SK-N-SH (cell line): ENCODE data around the gene MRPS5. TPM values are rescaled to one million over a fixed set of nuclear protein-coding genes. Genes with fewer than 3 reads are reported as not detected.

Experiments
- CTCF ChIA-PET: fragments of 300-600, 350-600 bp; formaldehyde crosslinking; extraction: SDS; loops from one replicate; lab custom pipeline; 2021; lab: Yijun Ruan, JAX
- POLR2A ChIA-PET: fragments of 350-600 bp; sonication (Branson Sonifier 250); formaldehyde crosslinking; extraction: SDS; loops from one replicate; lab custom pipeline; 2020; ENCODE audit warnings: antibody characterized with exemption, inconsistent platforms; lab: Yijun Ruan, JAX
- DNase-seq: peaks from one replicate; pipeline ENCODE4 v3.0.0; 2012
- H2AFZ ChIP-seq: fragments of 200-600 bp; sonication (generic); 2 replicates; pipeline ENCODE4 v1.8.1; 2016; ENCODE audit warnings: antibody characterized with exemption, mild to moderate bottlenecking, low read depth
- H3F3A ChIP-seq: fragments of 200-600 bp; sonication (generic); replicated peaks from 2 replicates; pipeline ENCODE3; 2016; ENCODE audit warnings: antibody characterized with exemption, mild to moderate bottlenecking; ENCODE audit not compliant: insufficient read depth
- H3K27ac ChIP-seq, 2 experiments: fragments of 200-500 bp in 1 of 2; fragments of 200-600 bp in 1 of 2; sonication (Bioruptor generic) in 1 of 2; sonication (generic), shearing (Covaris generic) in 1 of 2; 2 replicates each; pipeline versions ENCODE4 v1.5.1 to v1.6.1; 2014 to 2016; ENCODE audit warnings: low read depth in 2 of 2, inconsistent platforms in 1 of 2, low read length in 1 of 2, mild to moderate bottlenecking in 1 of 2, mixed read lengths in 1 of 2
- H3K27me3 ChIP-seq: fragments of 200-600 bp; sonication (generic), shearing (Covaris generic); 2 replicates; pipeline ENCODE4 v1.6.1; 2016; ENCODE audit warnings: mixed run types; ENCODE audit not compliant: insufficient read depth
- H3K36me3 ChIP-seq, 2 experiments: fragments of 200-500 bp in 1 of 2; fragments of 200-600 bp in 1 of 2; sonication (Bioruptor generic) in 1 of 2; sonication (generic) in 1 of 2; replicated peaks in 1 of 2; 2 replicates each; pipeline versions ENCODE3 to v1.5.1; 2014 to 2016; ENCODE audit warnings: low read length in 1 of 2, mild to moderate bottlenecking in 1 of 2; ENCODE audit not compliant: insufficient read depth in 2 of 2, control insufficient read depth in 1 of 2
- H3K4me1 ChIP-seq, 2 experiments: fragments of 200-500 bp in 1 of 2; fragments of 200-600 bp in 1 of 2; sonication (Bioruptor generic) in 1 of 2; sonication (generic), shearing (Covaris generic) in 1 of 2; 2 replicates each; pipeline versions ENCODE4 v1.5.1 to v1.6.1; 2014 to 2016; ENCODE audit warnings: low read depth in 1 of 2, low read length in 1 of 2, mixed run types in 1 of 2; ENCODE audit not compliant: insufficient read depth in 2 of 2, control insufficient read depth in 1 of 2
- H3K4me2 ChIP-seq: fragments of 200-600 bp; sonication (generic), shearing (Covaris generic); 2 replicates; pipeline ENCODE4 v1.6.1; 2017; ENCODE audit warnings: mixed run types
- H3K4me3 ChIP-seq, 2 experiments: fragments of 200-500 bp in 1 of 2; fragments of 200-600 bp in 1 of 2; sonication (Bioruptor generic) in 1 of 2; sonication (generic), shearing (Covaris generic) in 1 of 2; 2 replicates each; pipeline versions ENCODE4 v1.5.1 to v1.8.1; 2014 to 2016; ENCODE audit warnings: low read depth in 2 of 2, inconsistent platforms in 1 of 2, low read length in 1 of 2, mild to moderate bottlenecking in 1 of 2, mixed read lengths in 1 of 2, moderate library complexity in 1 of 2
- H3K79me2 ChIP-seq: fragments of 200-600 bp; sonication (generic); 2 replicates; pipeline ENCODE4 v1.8.1; 2017; ENCODE audit warnings: mild to moderate bottlenecking; ENCODE audit not compliant: insufficient read depth
- H3K9ac ChIP-seq: fragments of 200-600 bp; sonication (generic); 2 replicates; pipeline ENCODE4 v1.6.1; 2017; ENCODE audit warnings: mixed run types
- H3K9me2 ChIP-seq: fragments of 200-600 bp; sonication (generic); 2 replicates; pipeline ENCODE4 v1.6.1; 2017; ENCODE audit warnings: mixed run types
- H3K9me3 ChIP-seq: fragments of 200-600 bp; sonication (generic); 2 replicates; pipeline ENCODE4 v1.6.1; 2017; ENCODE audit warnings: mixed run types, mild to moderate bottlenecking, moderate library complexity
- H4K20me1 ChIP-seq: fragments of 200-600 bp; sonication (generic); 2 replicates; pipeline ENCODE4 v1.6.1; 2017; ENCODE audit warnings: mild to moderate bottlenecking, mixed run types; ENCODE audit not compliant: insufficient read depth
- CHD2 ChIP-seq: fragments of 150-350 bp; IDR thresholded peaks from 2 replicates; pipeline ENCODE4 v1.6.1; 2018; ENCODE audit warnings: low read length; ENCODE audit not compliant: partially characterized antibody
- CTCF ChIP-seq: fragments of 200-600 bp; sonication (generic); IDR thresholded peaks from 2 replicates; pipeline ENCODE4 v1.6.1; 2017; ENCODE audit warnings: antibody characterized with exemption, mild to moderate bottlenecking, moderate library complexity
- ELF1 ChIP-seq: IDR thresholded peaks from 2 replicates; pipeline ENCODE4 v1.4.0; 2012
- FOSL2 ChIP-seq: IDR thresholded peaks from 2 replicates; pipeline ENCODE4 v1.4.0; 2012; ENCODE audit warnings: low read depth, mild to moderate bottlenecking, moderate library complexity, borderline replicate concordance
- FOXM1 ChIP-seq: IDR thresholded peaks from 2 replicates; pipeline ENCODE4 v1.4.0; 2012; ENCODE audit warnings: low read depth, mild to moderate bottlenecking
- IRF3 ChIP-seq: fragments of 150-350 bp; IDR thresholded peaks from 2 replicates; pipeline ENCODE4 v1.6.1; 2016; ENCODE audit warnings: mild to moderate bottlenecking, low read depth, low read length
- MAX ChIP-seq: IDR thresholded peaks from 2 replicates; pipeline ENCODE4 v1.4.0; 2012; ENCODE audit warnings: low read depth
- NRF1 ChIP-seq: IDR thresholded peaks from 2 replicates; pipeline ENCODE4 v1.6.1; 2012; ENCODE audit warnings: low read depth, mild to moderate bottlenecking, low read length
- REST ChIP-seq: IDR thresholded peaks from 2 replicates; pipeline ENCODE4 v1.6.1; 2012; ENCODE audit warnings: mild to moderate bottlenecking, low read depth, low read length, moderate library complexity
- RFX5 ChIP-seq: IDR thresholded peaks from 2 replicates; pipeline ENCODE4 v1.6.1; 2012; ENCODE audit warnings: mild to moderate bottlenecking, improper control_type of control experiment, low read length
- TEAD4 ChIP-seq: IDR thresholded peaks from 2 replicates; pipeline ENCODE4 v1.4.0; 2012; ENCODE audit warnings: mild to moderate bottlenecking, borderline replicate concordance; ENCODE audit not compliant: insufficient read depth
- YY1 ChIP-seq: IDR thresholded peaks from 2 replicates; pipeline ENCODE4 v1.4.0; 2012; ENCODE audit warnings: low read depth, mild to moderate bottlenecking
- WGBS: methylation state at CpG from one replicate; pipeline ENCODE4 v1.1.6; 2017; ENCODE audit warnings: low lambda C conversion rate; 5-methylcytosine and 5-hydroxymethylcytosine counted together
- polyA plus RNA-seq, 3 experiments: library from polyadenylated mRNA; depleted of rRNA; stranded (reverse); fragments of >200 nt; gene quantifications; 2 replicates each; pipeline ENCODE4 v1.2.3, GENCODE V29; 2012

Gene MRPS5
- polyA plus RNA-seq, 1 of the 3 experiments (the other 2 are of a cell fraction) = 32.8 TPM

- H3K4me3 ChIP-seq = no peak overlapping the region
- H3F3A ChIP-seq = peaks cover 28% of the 10 kb centered on the region
- H3K27me3 ChIP-seq = peaks cover 21% of the 10 kb centered on the region; the same call in 1 of the 2 replicates
- no peak overlapping the region for H2AFZ ChIP-seq
- H3K4me1 ChIP-seq = peaks cover 0 to 3% of the 10 kb centered on the region in 2 experiments; a peak in 1 of 4 replicates
- CTCF ChIA-PET = no interaction called here
- H3K79me2 ChIP-seq = no peaks in the 10 kb centered on the region
- WGBS = 15% methylated on average over 2 of the region's 2 CpGs
- no peak overlapping the region for H3K4me2 ChIP-seq
- H3K9ac ChIP-seq = no peak overlapping the region
- no peaks in the 10 kb centered on the region for H3K36me3 ChIP-seq
- TF ChIP-seq CHD2 (no peak), RFX5 (no peak), TEAD4 (no peak), FOXM1 (no peak), NRF1 (no peak), FOSL2 (no peak), ELF1 (no peak), YY1 (no peak), IRF3 (no peak), REST (no peak), MAX (no peak), CTCF (no peak)
- DNase-seq = no peak
- H3K27ac ChIP-seq = no peak overlapping the region
- POLR2A ChIA-PET = no interaction called here
- H3K9me3 ChIP-seq = no peaks in the 10 kb centered on the region
- H4K20me1 ChIP-seq = no peaks in the 10 kb centered on the region
- no peaks in the 10 kb centered on the region for H3K9me2 ChIP-seq
Measured at GRCh38 chr2:95037384-95037839, 84.2 kb downstream of the MRPS5 start.
